Activated naive CD4-positive, alpha-beta T cell (primary cell): ENCODE results near the gene COQ8B.
A peak's percentile ranks its signal among the peaks of the same experiment; 100 is the strongest.

Experiments used
- DNase-seq, 4 experiments: peaks; one replicate each; lab custom pipeline; 2025; lab: John Stamatoyannopoulos, UW

Gene COQ8B

GRCh38 chr19:40691421-40692211 lies 25.1 kb downstream of the COQ8B start:
- DNase-seq = no peak

- peak; percentile 71 to 89 (median 82) for DNase-seq
Measured at GRCh38 chr19:40690693-40691420, 25.8 kb downstream of the COQ8B start.

GRCh38 chr19:40690050-40690692 lies 26.5 kb downstream of the COQ8B start, which contains the start of gene NUMBL:
TSS of gene NUMBL (minus strand) at chr19:40690651. CDS start at chr19:40690483, 168 bp downstream.
- no peak for DNase-seq

DNA sequence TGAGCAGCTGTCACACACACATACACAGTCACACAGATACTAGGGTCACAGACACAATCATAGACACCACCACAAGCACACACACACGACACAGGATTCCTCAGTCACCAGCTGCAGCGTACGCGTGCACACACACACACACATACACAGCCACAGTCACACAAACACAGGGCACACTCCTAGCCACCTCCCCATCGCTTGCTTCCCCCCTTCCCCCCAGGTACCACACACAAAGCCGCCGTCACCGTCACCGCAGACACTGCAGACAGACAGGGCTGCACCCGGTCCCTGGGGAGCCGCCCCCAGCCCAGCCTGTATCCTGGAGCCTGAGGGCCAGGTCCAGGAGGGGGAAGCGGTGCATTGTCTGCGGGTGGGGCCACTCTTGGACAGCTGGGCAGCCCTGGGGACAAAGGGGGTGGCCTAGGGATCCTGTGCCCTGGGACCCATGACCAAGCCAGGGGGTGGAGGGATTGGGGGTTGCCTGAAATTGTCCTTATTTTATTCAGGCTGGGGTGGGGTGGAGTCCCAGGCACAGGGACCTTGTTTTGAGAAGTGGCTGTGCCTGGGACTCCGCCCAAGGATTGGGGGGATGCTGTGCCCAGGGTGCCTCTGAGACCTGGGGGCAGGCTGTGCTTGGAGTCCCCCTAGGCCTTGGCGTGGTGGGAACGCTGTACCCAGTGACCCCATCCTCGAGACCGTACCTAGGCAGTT lies 27.2 kb downstream of the COQ8B start:
- DNase-seq = no peak

DNA sequence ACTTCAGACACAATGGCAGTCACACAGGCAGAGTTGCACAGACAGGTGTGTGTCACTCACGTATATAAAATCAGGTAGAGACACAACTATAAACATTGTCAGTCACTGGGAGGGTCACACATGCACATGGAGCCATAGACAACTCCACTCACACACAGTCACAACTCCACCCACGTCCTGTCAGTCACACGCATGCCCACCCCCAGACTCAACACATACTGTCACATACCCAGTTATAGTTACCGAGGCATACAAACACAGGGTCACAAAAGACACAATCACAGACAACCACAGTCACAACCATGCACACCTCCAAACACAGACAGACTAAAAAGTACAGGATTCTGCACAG lies 27.7 kb downstream of the COQ8B start:
- DNase-seq = no peak

DNA sequence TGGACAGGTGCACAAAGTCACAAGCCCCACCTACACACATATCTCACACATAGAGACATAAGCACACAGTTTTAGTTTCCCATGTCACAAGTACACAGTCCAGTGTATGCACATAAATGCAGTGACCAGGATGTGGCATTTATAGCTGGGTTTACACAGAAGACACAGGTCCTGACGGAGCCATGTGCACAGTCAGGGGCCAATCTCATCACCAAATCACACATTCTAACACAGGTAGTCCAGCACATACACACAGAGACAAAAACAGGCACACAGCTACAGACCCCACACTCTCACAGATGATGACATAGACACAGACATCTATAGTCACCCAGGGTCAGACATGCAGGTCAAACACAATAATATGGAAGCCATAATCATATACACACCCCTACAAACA lies 28.4 kb downstream of the COQ8B start:
- DNase-seq = no peak

- no peak for DNase-seq
Measured at GRCh38 chr19:40687525-40688016, 29.1 kb downstream of the COQ8B start.

- DNase-seq = no peak
Measured at GRCh38 chr19:40686882-40687524, 29.7 kb downstream of the COQ8B start.

DNA sequence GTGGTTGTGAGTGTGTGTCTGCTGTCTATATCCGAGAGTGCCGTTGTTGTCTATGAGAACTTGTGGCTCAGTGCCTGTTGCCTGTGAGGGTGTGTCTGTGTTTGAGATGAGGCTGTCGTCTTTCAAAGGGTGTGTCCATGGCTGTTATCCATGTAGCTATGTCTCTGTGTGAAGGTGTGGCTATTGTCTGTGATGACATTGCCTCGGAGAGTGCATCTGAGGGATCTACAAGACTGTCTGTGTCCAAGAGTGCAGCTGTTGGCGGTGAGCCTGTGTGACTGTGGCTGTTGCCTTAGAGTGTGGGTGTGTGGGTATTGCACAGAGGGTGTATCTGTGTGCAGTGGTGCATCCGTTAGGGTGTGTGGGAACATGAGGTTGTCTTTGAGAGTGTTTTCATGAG lies 31.1 kb downstream of the COQ8B start:
- DNase-seq = no peak

GRCh38 chr19:40685016-40685526 lies 31.6 kb downstream of the COQ8B start:
- no peak for DNase-seq

GRCh38 chr19:40684280-40684679 lies 32.4 kb downstream of the COQ8B start:
- no peak for DNase-seq

GRCh38 chr19:40683437-40683836 lies 33.2 kb downstream of the COQ8B start:
- DNase-seq = no peak

DNA sequence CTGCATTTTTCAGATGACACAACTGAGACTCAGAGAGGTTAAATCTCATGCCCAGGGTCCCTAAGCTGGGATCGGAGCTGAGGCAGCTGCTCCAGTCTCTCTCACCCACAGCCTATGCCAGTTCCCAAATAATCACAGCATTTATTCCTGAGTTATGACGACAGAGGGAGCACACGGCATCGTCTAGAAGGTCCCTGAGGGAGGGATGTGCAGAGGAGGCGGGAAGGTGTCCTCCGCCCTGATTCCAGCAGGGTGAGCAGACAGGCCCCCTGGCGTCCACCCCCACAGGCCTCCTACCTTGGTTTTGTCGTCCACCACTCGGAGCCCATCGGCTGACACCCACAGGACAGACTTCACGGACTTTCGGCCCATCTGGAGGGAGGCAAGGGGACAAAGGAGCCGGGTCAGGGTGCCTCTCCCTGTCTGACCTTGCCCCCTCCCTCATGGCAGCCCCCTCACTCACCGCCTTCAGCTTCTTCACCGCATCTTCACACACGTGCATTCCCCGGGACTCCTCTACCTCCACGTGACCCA lies 34.2 kb downstream of the COQ8B start:
- no peak for DNase-seq

GRCh38 chr19:40681039-40681438 lies 35.6 kb downstream of the COQ8B start:
- DNase-seq = no peak

GRCh38 chr19:40677156-40677555 lies 39.5 kb downstream of the COQ8B start:
- DNase-seq = no peak

- DNase-seq = no peak
Measured at GRCh38 chr19:40674291-40674690, 42.4 kb downstream of the COQ8B start.

GRCh38 chr19:40673397-40673796 lies 43.3 kb downstream of the COQ8B start:
- DNase-seq = no peak

- no peak for DNase-seq
Measured at GRCh38 chr19:40672573-40673299, 44.0 kb downstream of the COQ8B start.

DNA sequence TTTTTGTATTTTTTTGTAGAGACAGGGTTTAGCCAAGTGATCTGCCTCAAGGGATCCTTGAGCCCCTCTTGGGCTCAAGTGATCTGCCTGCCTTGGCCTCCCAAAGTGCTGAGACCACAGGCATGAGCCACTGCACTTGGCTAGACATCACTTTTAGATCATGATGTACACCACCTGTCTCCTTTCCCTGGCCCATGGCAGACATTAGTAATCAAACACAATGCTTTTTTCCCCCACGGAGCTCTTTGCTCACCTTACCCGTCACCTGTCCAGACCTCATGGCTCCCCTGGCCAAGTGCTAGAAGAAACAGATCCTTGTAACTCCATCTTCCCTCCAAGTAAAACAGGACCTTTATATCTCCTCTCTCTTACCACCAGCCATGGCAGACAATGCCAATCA lies 44.6 kb downstream of the COQ8B start:
- no peak for DNase-seq

DNA sequence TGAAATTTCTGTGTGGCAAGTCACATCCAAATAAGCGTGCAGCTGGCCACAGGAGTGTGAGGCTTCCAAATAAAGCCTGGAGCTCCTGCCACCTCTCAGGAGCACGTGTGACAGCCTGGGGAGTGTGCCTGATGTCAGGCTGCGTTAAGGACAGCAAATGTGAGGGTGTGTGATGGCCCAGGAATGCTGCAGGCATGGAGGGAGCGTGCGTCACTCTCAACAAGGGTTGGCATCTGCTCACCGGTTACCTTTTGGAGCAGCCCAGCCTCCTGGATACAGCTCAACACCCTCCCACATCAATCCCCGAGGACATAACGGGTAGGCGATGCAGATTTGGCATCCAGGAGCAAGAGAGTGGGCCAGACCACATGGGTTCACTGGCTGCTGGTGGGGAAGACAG lies 45.3 kb downstream of the COQ8B start:
- DNase-seq = no peak
